ENCODE results near the gene GRM8.

GRM8 gene

DNA sequence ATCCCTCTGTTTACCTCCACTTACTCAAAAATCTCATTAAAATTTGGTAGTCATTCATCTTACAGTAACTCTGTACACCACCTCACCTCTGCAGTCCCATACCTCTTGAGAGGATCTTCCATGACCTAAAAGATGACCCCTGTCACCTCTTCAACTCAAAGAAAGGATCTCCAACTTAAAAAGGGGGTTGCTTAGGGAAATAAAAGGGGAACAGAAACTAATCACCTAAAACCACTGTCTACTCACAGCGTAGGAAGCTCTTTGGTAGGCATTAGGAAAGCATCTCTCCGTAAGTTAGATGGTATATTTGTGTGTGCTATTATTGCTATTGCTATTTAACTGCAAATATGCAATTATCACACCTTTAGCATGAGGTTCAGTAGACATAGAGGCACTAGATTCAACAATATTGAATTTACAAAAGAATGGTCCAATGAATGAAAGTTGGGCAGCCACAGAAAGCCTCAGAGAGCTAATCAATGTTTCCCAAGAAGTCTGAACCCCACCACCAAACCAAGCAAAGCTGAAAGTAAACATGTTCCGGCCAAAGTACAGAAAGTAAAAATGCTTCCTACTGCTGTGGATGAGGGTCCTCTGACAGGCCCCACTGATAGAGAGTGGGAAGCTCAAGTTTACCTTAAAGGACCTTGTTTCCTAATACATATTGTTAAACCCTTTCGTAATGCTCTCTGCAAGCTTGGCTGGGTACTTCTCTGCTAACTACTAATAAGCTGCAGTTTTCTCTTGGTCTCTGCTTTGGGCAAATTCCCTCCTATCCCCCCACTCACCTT is 105.8 kb downstream of the GRM8 start:
- no peak for DNase-seq (ENCODE audit: low spot score)

DNA sequence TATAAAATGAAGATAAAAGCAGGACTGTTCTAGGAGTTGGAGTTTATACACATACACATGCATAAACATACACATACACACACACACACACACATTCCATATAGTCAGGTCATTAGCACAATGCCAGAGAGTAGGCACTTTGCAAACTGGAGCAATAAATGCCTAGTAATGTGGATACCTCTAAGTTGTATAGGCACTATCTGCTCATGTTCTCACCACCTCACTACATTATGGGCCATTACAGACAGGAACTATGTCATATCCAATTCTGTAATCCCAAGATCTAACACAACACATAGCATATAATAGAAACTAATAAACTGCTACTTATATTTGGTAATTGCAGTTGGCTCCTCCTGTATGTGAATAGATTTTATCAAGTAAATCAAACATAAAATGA is 115.6 kb downstream of the GRM8 start:
- DNase-seq (ENCODE audit: low spot score), result no peak

DNA sequence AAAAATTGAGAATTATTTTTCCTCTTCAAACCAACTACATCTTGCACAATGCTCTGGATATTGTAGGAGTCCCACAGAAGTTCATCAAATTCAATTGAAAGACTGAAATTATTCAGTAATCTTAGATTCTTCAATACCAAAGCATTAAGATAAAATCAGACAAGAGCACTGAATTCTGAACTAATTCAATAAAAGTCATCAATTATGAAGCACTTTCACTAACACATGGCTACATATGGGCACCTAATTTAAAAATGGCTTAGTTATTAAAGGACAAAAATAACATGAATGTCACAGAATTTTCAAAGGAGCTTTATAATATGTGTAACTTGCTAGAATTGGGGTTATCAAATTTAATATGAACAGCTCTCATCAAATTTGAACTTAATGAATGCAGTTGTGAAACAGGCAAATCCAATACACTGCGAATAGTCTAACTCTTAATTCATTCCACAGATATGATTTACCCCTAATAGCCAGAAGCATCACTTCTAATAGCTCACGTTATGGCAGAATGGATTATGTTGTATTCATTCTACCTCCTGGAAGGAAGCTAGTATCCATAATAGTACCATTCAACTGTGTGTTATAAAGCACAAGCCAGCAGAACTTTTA is 116.8 kb downstream of the GRM8 start:
- no peak for DNase-seq (ENCODE audit: low spot score)

DNA sequence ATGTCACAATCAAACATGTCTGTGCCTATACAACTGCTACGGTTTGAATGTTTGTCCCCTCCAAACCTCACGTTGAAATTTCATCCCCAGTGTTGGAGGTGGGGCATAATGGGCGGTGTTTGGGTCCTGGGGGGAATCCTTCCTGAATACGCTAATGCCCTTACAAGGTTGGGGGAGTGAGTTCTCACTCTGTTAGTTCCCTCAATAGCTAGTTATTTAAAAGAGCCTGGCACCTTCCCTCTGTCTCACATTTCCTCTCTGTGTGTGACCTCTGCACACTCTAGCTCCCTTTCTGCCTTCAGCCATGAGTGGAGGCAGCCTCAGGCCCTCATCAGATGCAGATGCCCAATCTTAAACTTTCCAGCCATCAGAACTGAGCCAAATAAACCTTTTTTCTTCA is 129.5 kb downstream of the GRM8 start:
- DNase-seq (ENCODE audit: low spot score), result no peak

DNA sequence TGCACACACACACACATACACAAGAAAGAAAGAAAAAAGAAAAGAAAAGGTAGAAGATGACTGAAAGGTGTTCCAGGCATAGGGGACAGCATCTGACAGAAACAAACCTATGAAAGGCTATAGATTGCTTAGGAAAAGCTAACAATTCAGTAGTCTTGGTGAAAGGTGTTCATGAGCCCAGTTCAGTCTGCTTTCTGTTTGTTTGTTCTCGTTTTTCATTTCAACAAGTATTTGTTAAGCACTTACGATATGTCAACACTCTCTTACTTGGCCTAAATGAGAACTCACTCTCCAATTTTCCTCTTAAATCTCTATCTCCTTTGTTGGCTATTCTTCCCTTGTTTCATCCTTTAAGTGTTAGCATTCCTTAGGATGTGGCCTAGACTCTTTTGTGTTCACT is 133.2 kb downstream of the GRM8 start:
- DNase-seq (ENCODE audit: low spot score), result no peak

DNA sequence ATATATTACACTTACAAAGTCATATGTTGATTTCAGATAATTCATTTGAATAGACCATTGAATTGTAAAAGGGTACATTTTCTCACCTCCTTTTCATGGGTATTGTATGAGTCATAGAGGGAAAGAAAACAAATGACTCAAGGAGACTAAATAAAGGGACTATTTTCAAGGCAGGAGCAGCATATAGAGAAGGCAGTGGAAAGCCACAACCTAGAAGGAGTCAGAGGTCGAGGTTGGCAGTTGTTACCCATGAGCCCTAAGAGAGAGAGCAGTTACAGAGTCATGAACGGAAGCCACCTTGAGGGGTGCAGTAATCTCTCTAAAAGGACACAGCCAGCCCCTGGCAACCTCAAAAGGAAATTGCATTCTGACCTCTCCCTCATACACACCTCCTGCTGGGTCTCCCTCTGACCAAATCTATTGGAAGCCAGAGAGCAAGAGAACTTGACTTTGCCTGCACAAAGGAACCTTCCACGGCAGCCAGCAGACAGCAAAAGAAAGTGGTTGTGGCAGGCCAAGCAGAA is 137.9 kb downstream of the GRM8 start:
- no peak for DNase-seq (ENCODE audit: low spot score)

DNA sequence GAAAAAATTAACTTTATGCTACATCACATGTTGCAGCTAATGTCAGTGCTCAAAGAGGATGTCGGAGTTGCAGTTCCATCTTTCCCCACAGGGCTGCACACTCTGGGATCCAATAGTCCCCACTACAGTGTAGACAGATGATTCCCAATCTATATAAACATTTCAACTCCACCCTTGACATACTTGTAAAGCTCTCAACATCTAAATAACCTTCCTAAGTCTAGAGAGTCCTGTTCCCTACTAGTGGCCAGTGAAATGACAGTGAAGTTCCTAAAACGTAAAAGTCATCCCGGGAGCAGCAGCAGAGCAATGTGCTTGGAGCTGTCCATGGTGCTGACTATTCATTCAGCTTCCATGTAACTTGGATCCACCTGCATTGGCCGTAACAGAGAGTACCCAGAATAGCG is 145.1 kb downstream of the GRM8 start:
- DNase-seq (ENCODE audit: low spot score), result no peak

DNA sequence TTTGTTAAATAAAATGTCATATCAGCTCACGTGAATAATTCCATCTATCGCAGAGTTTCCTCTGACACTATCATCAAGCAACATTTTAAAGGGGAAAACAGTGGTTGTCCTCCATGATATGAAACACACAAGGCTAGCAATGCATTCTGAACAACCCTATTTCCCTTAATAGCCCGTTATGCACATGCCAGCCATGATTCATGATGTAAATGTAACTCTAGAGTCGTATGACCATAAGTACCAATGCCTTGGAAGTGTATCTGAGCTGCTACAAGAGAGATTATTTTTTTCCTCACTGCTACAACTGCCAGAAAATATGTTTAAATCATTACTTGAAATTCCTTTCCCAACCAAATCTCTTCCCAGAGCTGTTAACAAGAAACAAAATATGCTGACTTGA is 159.4 kb downstream of the GRM8 start:
- DNase-seq (ENCODE audit: low spot score), result no peak

DNA sequence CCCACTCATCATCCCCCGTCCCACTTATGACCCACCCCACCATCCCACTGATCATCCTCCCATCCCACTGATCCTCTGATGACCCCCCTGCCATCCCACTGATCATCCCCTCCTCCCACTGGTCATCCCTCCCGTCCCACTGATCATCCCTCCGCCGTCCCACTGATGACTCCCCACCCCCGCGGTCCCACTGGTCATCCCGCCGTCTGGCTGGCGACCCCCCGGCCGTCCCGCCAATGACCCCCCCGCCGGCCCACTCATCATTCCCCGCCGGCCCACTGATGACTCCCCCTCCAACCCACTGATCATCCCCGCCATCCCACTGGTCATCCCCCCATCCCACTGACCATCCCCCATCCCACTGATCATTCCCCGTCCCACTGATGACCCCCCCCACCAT is 161.1 kb downstream of the GRM8 start:
- DNase-seq (ENCODE audit: low spot score), result no peak

DNA sequence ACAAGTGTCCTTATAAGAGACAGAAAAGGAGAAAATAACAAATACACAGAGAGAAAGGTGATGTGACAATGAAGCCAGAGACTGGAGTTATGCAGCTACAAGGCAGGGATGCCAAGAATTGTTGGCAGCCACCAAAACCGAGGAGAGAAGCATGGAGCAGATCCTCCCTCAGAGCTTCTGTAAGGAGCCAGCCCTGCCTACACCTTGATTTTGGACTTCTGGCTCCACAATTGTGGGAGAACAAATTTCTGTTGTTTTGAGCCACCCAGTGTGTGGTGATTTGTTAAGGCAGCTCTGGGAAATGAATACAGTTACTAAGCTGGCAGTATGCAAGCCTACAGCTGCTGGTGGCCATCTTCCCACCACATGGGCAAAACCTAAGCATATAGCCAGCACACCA is 163.6 kb downstream of the GRM8 start:
- no peak for DNase-seq (ENCODE audit: low spot score)

DNA sequence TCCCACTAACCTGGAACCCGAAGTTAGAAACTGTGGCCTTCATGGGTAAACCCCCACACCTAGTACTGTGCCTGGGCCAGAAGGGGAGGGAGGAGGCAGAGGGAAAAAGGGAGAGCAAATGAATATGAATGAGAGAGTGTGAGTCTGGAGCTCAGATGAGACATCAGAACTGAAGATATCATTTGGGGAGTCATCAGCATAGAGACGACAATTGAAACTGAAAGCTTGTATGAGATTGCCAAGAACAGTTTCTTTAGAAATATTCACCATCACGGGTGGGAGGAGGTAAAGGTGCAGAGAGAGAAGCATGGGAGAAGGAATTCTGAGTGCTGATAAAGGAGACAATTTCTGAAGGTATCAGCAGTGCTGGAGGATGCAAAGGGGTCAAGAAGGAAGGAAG is 171.2 kb downstream of the GRM8 start:
- DNase-seq (ENCODE audit: low spot score), result no peak

DNA sequence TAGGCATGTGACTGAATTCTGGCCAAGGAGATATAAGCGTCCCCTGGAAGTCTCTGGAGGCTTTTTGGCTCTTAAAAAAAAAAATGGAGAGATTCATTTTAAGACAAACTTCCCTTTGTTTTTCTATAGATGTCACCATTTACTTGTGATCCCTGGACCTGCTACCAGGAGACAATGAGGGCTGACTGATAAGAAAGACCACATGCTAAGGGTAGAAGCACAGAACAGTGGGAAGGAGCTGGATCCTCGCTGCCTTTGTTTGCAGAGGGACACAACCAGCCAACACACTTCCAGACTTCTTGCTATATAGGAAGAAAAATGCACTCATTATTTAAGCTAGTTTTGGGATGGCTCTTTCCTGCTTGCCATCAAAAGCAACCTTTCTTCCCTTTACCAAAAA is 172.2 kb downstream of the GRM8 start:
- no peak for DNase-seq (ENCODE audit: low spot score)

DNA sequence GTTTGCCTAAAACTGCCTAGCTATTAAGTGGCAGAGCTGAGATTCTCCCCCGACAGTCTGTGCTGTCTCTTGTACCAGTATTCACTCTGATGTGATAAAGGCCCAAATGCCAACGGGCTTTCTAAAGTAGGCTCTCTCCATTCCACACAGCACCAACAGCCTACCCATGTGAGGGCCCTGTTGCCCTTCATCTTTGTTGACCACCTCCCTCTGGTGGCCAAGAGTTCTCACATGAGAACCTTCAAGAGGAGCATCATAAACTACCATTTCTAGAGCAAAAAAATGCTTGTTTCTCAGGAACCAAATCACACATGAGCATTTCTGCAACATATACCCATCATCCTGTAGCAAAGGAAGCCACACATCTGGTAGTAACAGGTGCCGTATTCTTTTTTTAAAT is 185.8 kb downstream of the GRM8 start:
- DNase-seq (ENCODE audit: low spot score), result no peak

DNA sequence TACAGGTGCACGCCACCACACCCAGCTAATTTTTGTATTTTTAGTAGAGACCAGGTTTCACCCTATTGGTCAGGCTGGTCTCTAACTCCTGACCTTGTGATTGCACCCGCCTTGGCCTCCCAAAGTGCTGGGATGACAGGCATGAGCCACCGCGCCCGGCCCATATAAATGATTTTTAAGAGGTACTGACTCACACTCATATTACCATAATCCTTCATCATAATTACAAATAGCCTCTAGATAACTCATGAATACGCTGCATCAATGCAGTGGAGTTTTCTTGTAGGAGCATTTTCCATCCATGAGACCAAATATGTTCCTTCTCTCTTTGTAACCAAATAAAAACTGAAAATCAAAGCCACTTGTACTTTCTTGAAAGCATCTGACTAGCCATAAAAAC is 193.3 kb downstream of the GRM8 start:
- no peak for DNase-seq (ENCODE audit: low spot score)

DNA sequence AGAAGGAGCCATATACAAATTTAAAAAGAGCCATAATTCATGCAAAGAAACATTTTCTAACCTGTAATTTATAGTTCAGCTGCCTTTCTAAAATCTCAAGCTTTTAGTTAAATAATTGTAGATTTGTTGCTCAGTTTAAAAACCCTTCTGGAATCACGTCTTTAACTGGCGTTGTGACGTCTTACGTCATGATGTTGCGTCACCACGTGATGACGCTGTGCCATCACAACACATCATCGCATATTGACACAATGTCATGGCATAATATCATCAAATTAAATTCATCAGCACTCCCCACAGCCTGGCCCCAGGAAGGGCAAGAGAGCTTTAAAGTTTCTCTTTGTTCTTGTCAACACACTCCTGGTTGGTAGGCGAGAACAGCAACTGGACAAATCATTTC is 194.8 kb downstream of the GRM8 start:
- no peak for DNase-seq (ENCODE audit: low spot score)

DNA sequence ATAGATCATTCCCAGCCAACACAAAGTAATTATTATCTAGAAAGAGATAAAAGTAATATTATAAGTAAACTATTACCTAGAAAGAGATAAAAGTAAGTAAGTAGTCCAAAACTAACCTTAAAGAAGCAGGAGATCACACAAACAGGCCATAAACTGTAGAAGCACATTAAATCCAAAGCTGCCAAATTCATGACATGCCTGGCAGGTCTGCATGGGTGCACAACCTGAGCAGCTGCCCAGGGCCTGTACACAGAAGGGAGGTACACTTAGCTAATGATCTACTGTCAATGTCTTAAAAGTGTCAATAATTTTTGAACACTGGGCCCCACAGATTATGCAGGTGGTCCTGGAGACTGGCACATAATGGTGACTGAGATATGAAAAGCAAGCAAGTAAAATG is 196.5 kb downstream of the GRM8 start:
- no peak for DNase-seq (ENCODE audit: low spot score)

DNA sequence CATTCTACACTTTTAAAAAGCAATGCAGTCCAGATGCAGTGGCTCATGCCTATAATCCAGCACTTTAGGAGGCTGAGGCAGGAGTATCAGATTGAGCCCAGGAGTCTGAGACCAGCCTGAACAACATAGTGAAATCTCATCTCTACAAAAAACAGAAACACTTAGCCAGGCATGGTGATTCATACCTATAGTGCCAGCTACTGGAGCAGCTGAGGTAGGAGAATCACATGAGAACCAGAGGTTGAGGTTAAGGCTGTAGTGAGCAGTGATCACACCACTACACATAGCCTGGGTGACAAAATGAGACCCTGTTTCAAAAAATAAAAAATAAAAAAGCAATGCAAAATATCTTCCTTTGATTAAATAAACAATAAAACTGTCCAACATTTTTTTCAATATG is 205.2 kb downstream of the GRM8 start:
- DNase-seq (ENCODE audit: low spot score), result no peak

DNA sequence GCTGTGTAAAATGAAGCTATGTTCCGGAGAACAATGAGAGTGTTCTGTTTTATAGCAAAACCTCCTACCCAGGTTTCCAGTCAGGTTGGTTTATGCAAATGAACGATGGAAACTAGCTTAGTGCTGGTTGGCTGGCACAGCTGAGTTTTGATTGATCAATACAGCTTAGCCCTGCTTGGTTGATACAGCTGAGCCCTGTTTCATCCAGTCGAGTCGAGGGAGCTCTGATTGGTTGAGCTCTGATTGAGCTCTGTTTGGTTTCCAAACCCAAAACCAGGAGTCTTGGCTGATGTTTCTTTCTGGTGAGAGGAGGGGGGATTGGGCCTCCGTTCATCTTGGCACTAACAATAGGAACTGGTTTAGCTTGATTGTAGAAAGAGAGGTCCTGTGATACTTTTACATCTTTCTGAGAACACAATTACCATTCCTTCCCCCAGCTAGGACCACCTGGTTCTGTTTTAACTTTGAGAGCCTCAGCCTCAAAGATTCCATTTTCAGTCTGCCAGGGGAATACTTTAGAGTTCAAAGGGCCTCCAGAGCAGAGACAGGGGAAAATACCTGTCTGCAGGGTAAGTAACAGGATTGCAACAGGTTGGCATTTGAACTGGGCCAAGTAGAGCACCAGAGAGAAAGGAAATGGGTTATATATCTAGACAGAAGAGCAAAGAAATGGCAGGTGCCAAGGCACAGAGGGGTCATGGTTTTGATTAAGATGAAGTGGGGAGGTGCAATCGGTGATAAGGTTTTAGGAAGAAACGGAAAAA is 210.9 kb downstream of the GRM8 start:
- no peak for DNase-seq (ENCODE audit: low spot score)

DNA sequence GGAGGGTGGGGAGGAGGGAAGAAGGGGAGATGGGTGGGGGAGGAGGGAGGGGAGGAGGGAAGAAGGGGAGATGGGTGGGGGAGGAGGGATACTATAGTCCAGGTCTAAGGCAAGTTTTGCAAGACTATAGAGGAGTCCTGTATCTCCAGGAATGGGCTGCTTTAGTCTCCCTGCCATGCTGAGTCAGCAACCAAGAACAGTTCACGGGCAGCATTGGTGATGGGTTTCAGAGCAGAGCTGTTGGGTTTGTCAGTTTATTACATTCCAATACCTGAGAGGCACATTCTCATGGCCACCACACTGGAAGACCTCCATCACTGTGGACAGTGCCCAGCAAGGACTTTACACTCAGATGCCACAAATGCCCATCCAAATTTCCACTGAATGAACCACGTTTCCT is 212.7 kb downstream of the GRM8 start:
- no peak for DNase-seq (ENCODE audit: low spot score)

DNA sequence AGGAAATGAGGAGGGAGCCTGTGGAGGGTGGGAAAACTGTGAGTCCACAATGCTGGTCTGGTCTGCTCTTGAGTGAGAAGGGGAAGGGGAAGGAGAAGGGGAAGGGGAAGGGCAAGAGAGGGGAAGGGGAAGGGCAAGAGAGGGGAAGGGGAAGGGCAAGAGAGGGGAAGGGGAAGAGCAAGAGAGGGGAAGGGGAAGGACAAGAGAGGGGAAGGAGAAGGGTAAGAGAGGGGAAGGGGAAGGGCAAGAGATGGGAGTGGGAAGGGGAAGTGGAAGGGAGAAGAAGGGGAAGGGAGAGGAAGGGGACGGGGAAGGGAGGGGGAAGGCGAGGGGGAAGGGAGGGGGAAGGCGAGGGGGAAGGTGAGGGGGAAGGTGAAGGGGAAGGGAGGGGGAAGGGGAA is 213.2 kb downstream of the GRM8 start:
- no peak for DNase-seq (ENCODE audit: low spot score)

DNA sequence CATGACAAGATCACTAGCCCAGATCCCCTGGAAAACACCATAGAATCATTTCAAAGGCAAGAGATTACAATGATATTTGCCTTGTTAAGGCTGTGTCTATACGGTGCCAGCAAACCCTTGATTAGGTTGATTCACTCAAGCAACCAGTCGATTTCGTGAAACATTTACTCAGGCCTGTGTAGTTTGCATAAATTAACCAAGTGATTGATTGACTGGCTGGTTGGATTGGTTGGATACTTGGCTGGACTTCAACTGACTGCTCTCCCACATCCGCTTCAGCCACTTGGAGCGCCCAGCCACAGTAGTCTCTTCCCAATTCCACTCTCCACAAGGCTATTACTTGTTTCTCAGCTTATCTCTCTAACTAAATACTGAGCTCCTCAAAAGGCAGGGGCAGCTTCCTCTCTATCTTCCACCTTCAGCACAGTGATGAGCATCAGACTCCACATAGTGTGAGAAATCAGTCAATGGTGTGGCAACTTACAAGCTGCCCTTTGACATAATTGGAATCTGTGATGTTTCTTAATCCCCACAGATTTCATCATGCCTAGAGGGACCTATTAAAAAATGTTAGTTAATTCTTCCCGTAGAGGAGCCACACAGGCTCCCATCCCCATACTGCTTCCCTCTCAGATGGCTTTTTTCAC is 217.4 kb downstream of the GRM8 start:
- no peak for DNase-seq (ENCODE audit: low spot score)

DNA sequence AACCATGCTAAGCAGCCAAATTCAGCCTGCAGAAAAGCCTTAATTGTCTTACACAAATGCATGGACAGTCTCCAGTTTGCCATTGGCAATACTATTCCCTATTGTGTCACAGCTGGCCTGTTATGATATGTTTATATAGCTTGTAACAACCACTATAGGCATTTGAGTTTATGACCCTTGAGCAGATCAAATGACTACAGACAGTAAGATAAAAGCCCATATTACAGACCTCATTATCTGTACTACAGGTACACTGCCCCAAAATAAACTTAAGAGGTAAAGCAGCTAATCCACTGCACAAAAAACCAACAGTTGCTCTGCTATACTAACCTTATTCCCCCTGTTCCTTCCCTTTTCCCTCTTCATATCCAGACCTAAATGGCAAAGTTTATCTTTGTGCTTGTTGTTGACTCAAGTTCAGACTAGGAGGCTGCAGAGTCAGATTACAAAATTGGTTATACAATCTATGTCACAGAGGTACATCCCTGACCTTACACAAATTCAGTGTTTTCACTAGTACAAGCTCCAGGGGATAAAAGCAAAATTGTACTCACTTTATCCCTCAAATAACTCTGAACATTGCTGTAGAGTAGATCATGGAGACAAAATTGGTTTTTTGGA is 218.4 kb downstream of the GRM8 start:
- DNase-seq (ENCODE audit: low spot score), result no peak

Measured in hepatic stellate cell (primary cell).